Activated CD8-positive, alpha-beta memory T cell treated with anti-CD3 and anti-CD28 coated beads for 1 hour (primary cell): ENCODE data around the gene HABP2.

Source experiments
- DNase-seq, 2 donors: peaks; one replicate each; pipeline ENCODE4 v3.0.0-alpha.2; 2020; ENCODE audit warnings: low read depth in 1 of 2; ENCODE audit errors: extremely low read depth in 1 of 2

The HABP2 gene

GRCh38 chr10:113600569-113600968, 47.7 kb downstream of the HABP2 start:
- DNase-seq: no peak

- no peak for DNase-seq
Measured at GRCh38 chr10:113603057-113603777, 50.4 kb downstream of the HABP2 start.

GRCh38 chr10:113604572-113604971, 51.7 kb downstream of the HABP2 start:
- DNase-seq: no peak

GRCh38 chr10:113605268-113605978, 52.6 kb downstream of the HABP2 start:
- DNase-seq: no peak

GRCh38 chr10:113609704-113610108, 56.9 kb downstream of the HABP2 start:
- no peak for DNase-seq

- no peak for DNase-seq
Measured at GRCh38 chr10:113610631-113611601, 58.1 kb downstream of the HABP2 start.

- no peak for DNase-seq
Measured at GRCh38 chr10:113612154-113612553, 59.3 kb downstream of the HABP2 start.

GRCh38 chr10:113613427-113613826, 60.6 kb downstream of the HABP2 start:
- no peak for DNase-seq

- DNase-seq: no peak
Measured at GRCh38 chr10:113613977-113614690, 61.3 kb downstream of the HABP2 start.

GRCh38 chr10:113616244-113617074, 63.6 kb downstream of the HABP2 start:
- no peak for DNase-seq

- no peak for DNase-seq
Measured at GRCh38 chr10:113617086-113617485, 64.2 kb downstream of the HABP2 start.

- no peak for DNase-seq
Measured at GRCh38 chr10:113618338-113618737, 65.5 kb downstream of the HABP2 start.

GRCh38 chr10:113619401-113619800, 66.5 kb downstream of the HABP2 start:
- DNase-seq: no peak

GRCh38 chr10:113620511-113620910, 67.7 kb downstream of the HABP2 start:
- DNase-seq: no peak

- no peak for DNase-seq
Measured at GRCh38 chr10:113620936-113621335, 68.1 kb downstream of the HABP2 start.

GRCh38 chr10:113621799-113622198, 68.9 kb downstream of the HABP2 start:
- DNase-seq: no peak

GRCh38 chr10:113622831-113623230, 70.0 kb downstream of the HABP2 start:
- no peak for DNase-seq

- DNase-seq: no peak
Measured at GRCh38 chr10:113625461-113626186, 72.8 kb downstream of the HABP2 start.

- no peak for DNase-seq
Measured at GRCh38 chr10:113626809-113627355, 74.0 kb downstream of the HABP2 start.
